Keratinocyte (primary cell): ENCODE results near the gene LMO7. TPM values are rescaled to one million over a fixed set of nuclear protein-coding genes. Genes with fewer than 3 reads are reported as not detected.

Experiments
- DNase-seq: peaks from one replicate; pipeline ENCODE4 v3.0.0-alpha.2; 2011; ENCODE audit warnings: low read depth, missing footprints, low spot score
- FAIRE-seq: peaks from 2 replicates; lab custom pipeline; 2011; peaks lifted over from hg19 to GRCh38; lab: Jason Lieb, UNC
- H2AFZ ChIP-seq: 2 replicates; pipeline ENCODE4 v1.6.0; 2012; ENCODE audit warnings: low read length, control low read depth, inconsistent platforms; ENCODE audit not compliant: control insufficient read depth
- H3K27ac ChIP-seq: 2 replicates; pipeline ENCODE4 v1.5.1; 2011; ENCODE audit warnings: low read length; ENCODE audit not compliant: control insufficient read depth, insufficient read depth
- H3K27me3 ChIP-seq: 3 replicates; pipeline ENCODE4 v1.6.0; 2011; ENCODE audit warnings: low read length; ENCODE audit not compliant: control insufficient read depth, insufficient read depth; ENCODE audit errors: extremely low read depth
- H3K36me3 ChIP-seq, 2 experiments: 2 replicates in 1 of 2; 3 replicates in 1 of 2; pipeline ENCODE4 v1.5.1; 2011; ENCODE audit warnings: low read length in 2 of 2, mild to moderate bottlenecking in 1 of 2; ENCODE audit not compliant: control insufficient read depth in 2 of 2, insufficient read depth in 2 of 2; ENCODE audit errors: extremely low read depth in 1 of 2
- H3K4me1 ChIP-seq: 3 replicates; pipeline ENCODE4 v1.5.1; 2011; ENCODE audit warnings: low read length; ENCODE audit not compliant: control insufficient read depth, insufficient read depth; ENCODE audit errors: extremely low read depth
- H3K4me2 ChIP-seq: 3 replicates; pipeline ENCODE4 v1.6.0; 2011; ENCODE audit warnings: low read depth, low read length; ENCODE audit not compliant: control insufficient read depth, insufficient read depth; ENCODE audit errors: extremely low read depth
- H3K4me3 ChIP-seq, 3 experiments: fragments of 200-600 bp in 1 of 3; sonication (generic) in 1 of 3; 2 replicates in 2 of 3; 3 replicates in 1 of 3; pipeline ENCODE4 v1.5.1; 2011 to 2016; ENCODE audit warnings: low read length in 3 of 3, mild to moderate bottlenecking in 3 of 3, control low read depth in 2 of 3, inconsistent platforms in 1 of 3, low read depth in 1 of 3, mixed read lengths in 1 of 3, mixed run types in 1 of 3, moderate library complexity in 1 of 3; ENCODE audit not compliant: control insufficient read depth in 2 of 3, insufficient read depth in 2 of 3; ENCODE audit errors: extremely low read depth in 1 of 3
- H3K79me2 ChIP-seq: 2 replicates; pipeline ENCODE4 v1.6.0; 2012; ENCODE audit warnings: low read length; ENCODE audit not compliant: control insufficient read depth, insufficient read depth
- H3K9ac ChIP-seq: 3 replicates; pipeline ENCODE4 v1.6.0; 2011; ENCODE audit warnings: low read length; ENCODE audit not compliant: control insufficient read depth, insufficient read depth; ENCODE audit errors: extremely low read depth
- H3K9me1 ChIP-seq: 3 replicates; pipeline ENCODE4 v1.6.0; 2011; ENCODE audit warnings: low read length; ENCODE audit not compliant: control insufficient read depth, insufficient read depth; ENCODE audit errors: extremely low read depth
- H3K9me3 ChIP-seq: 2 replicates; pipeline ENCODE4 v1.5.1; 2012; ENCODE audit warnings: low read depth, low read length; ENCODE audit not compliant: control insufficient read depth
- H4K20me1 ChIP-seq: 3 replicates; pipeline ENCODE4 v1.6.0; 2011; ENCODE audit warnings: low read length; ENCODE audit not compliant: control insufficient read depth, insufficient read depth; ENCODE audit errors: extremely low read depth
- EZH2 ChIP-seq: IDR thresholded peaks from one replicate; pipeline ENCODE4 v1.6.1; 2012; ENCODE audit warnings: inconsistent platforms, mild to moderate bottlenecking, low read length, moderate library complexity
- dilution Hi-C: fragments of 300-500 bp; cut with MboI; formaldehyde crosslinking; loops from one replicate; pipeline ENCODE4 v1.7.0; 2020; ENCODE audit warnings: low sequenced_read_pairs; ENCODE audit not compliant: extremely low pct_ligation_motif_present
- polyA plus RNA-seq, 5 experiments: library from polyadenylated mRNA; depleted of rRNA in 3 of 5; stranded (reverse) in 3 of 5; stranded (forward) in 1 of 5; unstranded in 1 of 5; fragments of >200 nt; gene quantifications; 1 replicate in 1 of 5; 2 replicates in 3 of 5; 3 replicates in 1 of 5; pipeline versions ENCODE4 v1.2.1 to v1.2.3, GENCODE V29; 2011 to 2012; ENCODE audit warnings: missing spikeins in 2 of 5, low read depth in 1 of 5, low replicate concordance in 1 of 5
- TF ChIP-seq, protein P1 (sequence below), 3 experiments: IDR thresholded peaks in 1 of 3; conservative IDR thresholded peaks in 1 of 3; optimal IDR thresholded peaks in 1 of 3; 2 replicates in 2 of 3; 3 replicates in 1 of 3; pipeline versions ENCODE3 to v1.5.1; 2011; ENCODE audit warnings: low read length in 3 of 3, mild to moderate bottlenecking in 3 of 3, moderate library complexity in 2 of 3, control low read depth in 1 of 3, inconsistent platforms in 1 of 3; ENCODE audit not compliant: insufficient read depth in 2 of 3; ENCODE audit errors: extremely low read depth in 1 of 3

LMO7 gene
- polyA plus RNA-seq, 1 donor (not counting 4 experiments of a cell fraction or from before 2014, with no cell fraction given): 8.9 TPM

GRCh38 chr13:75715601-75716523 lies 79.7 kb downstream of the LMO7 start:
- no peaks in the 10 kb centered on the region for H3K9me3 ChIP-seq
- H4K20me1 ChIP-seq: no peaks in the 10 kb centered on the region
- H3K4me3 ChIP-seq: no peak overlapping the region
- H3K79me2 ChIP-seq: no peaks in the 10 kb centered on the region
- peak overlapping the region; percentile 49 for H3K4me2 ChIP-seq
- DNase-seq (no peak), FAIRE-seq (peak; percentile 48)
- no peak overlapping the region for H2AFZ ChIP-seq
- TF ChIP-seq EZH2: no peak
- H3K27ac ChIP-seq: peak overlapping the region; percentile 97
- peaks cover 10% of the 10 kb centered on the region for H3K4me1 ChIP-seq
- no peaks in the 10 kb centered on the region for H3K36me3 ChIP-seq
- no peaks in the 10 kb centered on the region for H3K9me1 ChIP-seq
- dilution Hi-C loops: no loop called here
- H3K9ac ChIP-seq: peak overlapping the region; percentile 57
- no peaks in the 10 kb centered on the region for H3K27me3 ChIP-seq

DNA sequence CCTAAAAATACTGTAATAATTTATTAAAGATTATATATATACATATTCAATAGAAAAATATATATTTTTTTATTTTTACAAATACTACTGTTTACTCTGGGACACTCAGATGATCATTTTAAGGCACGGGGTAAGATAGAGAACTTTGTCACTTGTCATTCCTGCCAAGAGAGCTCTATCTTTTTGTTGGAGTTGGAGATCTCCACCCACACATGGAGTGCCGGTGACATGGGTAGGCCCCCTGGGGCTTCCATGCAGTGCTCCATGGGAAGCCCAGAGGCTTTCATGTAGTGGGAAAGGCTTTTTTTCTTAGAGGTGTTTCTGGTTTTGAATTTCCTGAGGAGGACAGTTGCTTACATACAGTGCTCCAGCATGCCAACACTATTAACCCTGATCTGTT lies 81.4 kb downstream of the LMO7 start:
- Histone ChIP-seq H3K27ac (peak overlapping the region; percentile 53), H3K27me3 (no peaks in the 10 kb centered on the region), H3K79me2 (no peaks in the 10 kb centered on the region), H2AFZ (no peak overlapping the region), H3K36me3 (no peaks in the 10 kb centered on the region), H4K20me1 (no peaks in the 10 kb centered on the region), H3K9me1 (no peaks in the 10 kb centered on the region), H3K4me1 (peaks cover 10% of the 10 kb centered on the region), H3K4me3 (no peak overlapping the region), H3K9ac (no peak overlapping the region), H3K9me3 (no peaks in the 10 kb centered on the region), H3K4me2 (no peak overlapping the region)
- FAIRE-seq (no peak), DNase-seq (no peak)
- dilution Hi-C loops: no loop called here
- TF ChIP-seq, protein P1, sequence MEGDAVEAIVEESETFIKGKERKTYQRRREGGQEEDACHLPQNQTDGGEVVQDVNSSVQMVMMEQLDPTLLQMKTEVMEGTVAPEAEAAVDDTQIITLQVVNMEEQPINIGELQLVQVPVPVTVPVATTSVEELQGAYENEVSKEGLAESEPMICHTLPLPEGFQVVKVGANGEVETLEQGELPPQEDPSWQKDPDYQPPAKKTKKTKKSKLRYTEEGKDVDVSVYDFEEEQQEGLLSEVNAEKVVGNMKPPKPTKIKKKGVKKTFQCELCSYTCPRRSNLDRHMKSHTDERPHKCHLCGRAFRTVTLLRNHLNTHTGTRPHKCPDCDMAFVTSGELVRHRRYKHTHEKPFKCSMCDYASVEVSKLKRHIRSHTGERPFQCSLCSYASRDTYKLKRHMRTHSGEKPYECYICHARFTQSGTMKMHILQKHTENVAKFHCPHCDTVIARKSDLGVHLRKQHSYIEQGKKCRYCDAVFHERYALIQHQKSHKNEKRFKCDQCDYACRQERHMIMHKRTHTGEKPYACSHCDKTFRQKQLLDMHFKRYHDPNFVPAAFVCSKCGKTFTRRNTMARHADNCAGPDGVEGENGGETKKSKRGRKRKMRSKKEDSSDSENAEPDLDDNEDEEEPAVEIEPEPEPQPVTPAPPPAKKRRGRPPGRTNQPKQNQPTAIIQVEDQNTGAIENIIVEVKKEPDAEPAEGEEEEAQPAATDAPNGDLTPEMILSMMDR (optimal IDR thresholded peaks at IDR 0.05 in 1 of 3, IDR thresholded peaks at IDR 0.05 in 1 of 3, conservative IDR thresholded peaks at IDR 0.05 in 1 of 3; ENCODE audit: extremely low read depth in 1 of 3, insufficient read depth in 2 of 3, low read length in 3 of 3): no peak
- TF ChIP-seq EZH2: no peak
